ENCODE results near the gene SORBS2. TPM values are rescaled to one million over a fixed set of nuclear protein-coding genes. Genes with fewer than 3 reads are reported as not detected.

Gene SORBS2
- total and polyA plus RNA-seq, 2 donors (not counting 1 experiment from before 2014, with no cell fraction given) = 0.33 to 3.0 TPM

GRCh38 chr4:185582651-185583400 lies 229.2 kb downstream of the SORBS2 start:
- TF ChIP-seq CTCF (conservative IDR thresholded peaks at IDR 0.05 in 1 of 2, IDR thresholded peaks at IDR 0.05 in 1 of 2; ENCODE audit: low read depth in 1 of 2, low read length in 2 of 2) (no peak), EZH2 (IDR thresholded peaks at IDR 0.05; ENCODE audit: low read length, missing control alignments) (no peak)
- Histone ChIP-seq H3K27ac (ENCODE audit: insufficient read depth, low read length) (no peak overlapping the region), H3K4me3 (replicated peaks in 1 of 4; ENCODE audit: control extremely low read depth in 1 of 4, insufficient read depth in 1 of 4, low read depth in 3 of 4, low read length in 4 of 4) (no peak overlapping the region), H2AFZ (ENCODE audit: low read length) (no peak overlapping the region), H3K27me3 (ENCODE audit: control insufficient read depth, insufficient read depth, low read length) (peaks cover 1% of the 10 kb centered on the region), H3K9me3 (ENCODE audit: control insufficient read depth, insufficient read depth, low read depth, low read length) (no peaks in the 10 kb centered on the region), H3K4me1 (ENCODE audit: control insufficient read depth, extremely low read depth, insufficient read depth, low read length) (peaks cover 2% of the 10 kb centered on the region), H4K20me1 (ENCODE audit: control insufficient read depth, extremely low read depth, insufficient read depth, low read length) (no peaks in the 10 kb centered on the region), H3K36me3 (ENCODE audit: control insufficient read depth, insufficient read depth, low read length) (no peaks in the 10 kb centered on the region), H3K9ac (ENCODE audit: insufficient read depth, low read length) (no peak overlapping the region), H3K4me2 (ENCODE audit: extremely low read depth, insufficient read depth, low read length) (no peak overlapping the region), H3K79me2 (ENCODE audit: control insufficient read depth, insufficient read depth, low read length) (no peaks in the 10 kb centered on the region)
- DNase-seq (ENCODE audit: low read depth in 2 of 2) = no peak

GRCh38 chr4:185580699-185581098 lies 231.3 kb downstream of the SORBS2 start:
- peak in 1 of 2 donors; percentile 27 for DNase-seq (ENCODE audit: low read depth in 2 of 2)
- H3K4me2 ChIP-seq (ENCODE audit: extremely low read depth, insufficient read depth, low read length) = no peak overlapping the region
- H3K79me2 ChIP-seq (ENCODE audit: control insufficient read depth, insufficient read depth, low read length) = no peaks in the 10 kb centered on the region
- TF ChIP-seq EZH2 (IDR thresholded peaks at IDR 0.05; ENCODE audit: low read length, missing control alignments) = no peak
- no peak for TF ChIP-seq CTCF (conservative IDR thresholded peaks at IDR 0.05 in 1 of 2, IDR thresholded peaks at IDR 0.05 in 1 of 2; ENCODE audit: low read depth in 1 of 2, low read length in 2 of 2)
- H3K4me3 ChIP-seq (replicated peaks in 1 of 4; ENCODE audit: control extremely low read depth in 1 of 4, insufficient read depth in 1 of 4, low read depth in 3 of 4, low read length in 4 of 4) = no peak overlapping the region
- no peaks in the 10 kb centered on the region for H3K9me3 ChIP-seq (ENCODE audit: control insufficient read depth, insufficient read depth, low read depth, low read length)
- H4K20me1 ChIP-seq (ENCODE audit: control insufficient read depth, extremely low read depth, insufficient read depth, low read length) = no peaks in the 10 kb centered on the region
- no peaks in the 10 kb centered on the region for H3K36me3 ChIP-seq (ENCODE audit: control insufficient read depth, insufficient read depth, low read length)
- no peaks in the 10 kb centered on the region for H3K27me3 ChIP-seq (ENCODE audit: control insufficient read depth, insufficient read depth, low read length)
- no peak overlapping the region for H3K27ac ChIP-seq (ENCODE audit: insufficient read depth, low read length)
- peaks cover 2% of the 10 kb centered on the region for H3K4me1 ChIP-seq (ENCODE audit: control insufficient read depth, extremely low read depth, insufficient read depth, low read length)
- no peak overlapping the region for H2AFZ ChIP-seq (ENCODE audit: low read length)
- no peak overlapping the region for H3K9ac ChIP-seq (ENCODE audit: insufficient read depth, low read length)

GRCh38 chr4:185578284-185578683 lies 233.7 kb downstream of the SORBS2 start:
- H4K20me1 ChIP-seq (ENCODE audit: control insufficient read depth, extremely low read depth, insufficient read depth, low read length) = no peaks in the 10 kb centered on the region
- no peak overlapping the region for H3K4me2 ChIP-seq (ENCODE audit: extremely low read depth, insufficient read depth, low read length)
- no peak overlapping the region for H3K27ac ChIP-seq (ENCODE audit: insufficient read depth, low read length)
- no peaks in the 10 kb centered on the region for H3K36me3 ChIP-seq (ENCODE audit: control insufficient read depth, insufficient read depth, low read length)
- H3K4me1 ChIP-seq (ENCODE audit: control insufficient read depth, extremely low read depth, insufficient read depth, low read length) = peaks cover 5% of the 10 kb centered on the region
- H3K9ac ChIP-seq (ENCODE audit: insufficient read depth, low read length) = no peak overlapping the region
- H2AFZ ChIP-seq (ENCODE audit: low read length) = no peak overlapping the region
- no peaks in the 10 kb centered on the region for H3K27me3 ChIP-seq (ENCODE audit: control insufficient read depth, insufficient read depth, low read length)
- H3K79me2 ChIP-seq (ENCODE audit: control insufficient read depth, insufficient read depth, low read length) = no peaks in the 10 kb centered on the region
- no peak for DNase-seq (ENCODE audit: low read depth in 2 of 2)
- H3K9me3 ChIP-seq (ENCODE audit: control insufficient read depth, insufficient read depth, low read depth, low read length) = no peaks in the 10 kb centered on the region
- no peak overlapping the region for H3K4me3 ChIP-seq (replicated peaks in 1 of 4; ENCODE audit: control extremely low read depth in 1 of 4, insufficient read depth in 1 of 4, low read depth in 3 of 4, low read length in 4 of 4)
- TF ChIP-seq CTCF (conservative IDR thresholded peaks at IDR 0.05 in 1 of 2, IDR thresholded peaks at IDR 0.05 in 1 of 2; ENCODE audit: low read depth in 1 of 2, low read length in 2 of 2) (no peak), EZH2 (IDR thresholded peaks at IDR 0.05; ENCODE audit: low read length, missing control alignments) (no peak)

Data from fibroblast of lung (primary cell).